ACC112 (cell line): Measurements from ENCODE around the gene MAGI2.

Source experiments
- H2AFZ ChIP-seq: fragments of 200-600 bp; sonication (generic); one replicate; pipeline ENCODE4 v1.6.0; 2017; ENCODE audit warnings: antibody characterized with exemption, low read length; ENCODE audit not compliant: unreplicated experiment
- H3K27ac ChIP-seq: fragments of 200-600 bp; sonication (generic); 2 replicates; pipeline ENCODE4 v1.5.1; 2014; ENCODE audit warnings: low read depth, mild to moderate bottlenecking, antibody characterized with exemption, low read length, moderate library complexity
- H3K27me3 ChIP-seq: fragments of 200-600 bp; sonication (generic); 2 replicates; pipeline ENCODE4 v1.6.1; 2014; ENCODE audit warnings: mild to moderate bottlenecking, antibody characterized with exemption, low read length, moderate library complexity, mixed read lengths; ENCODE audit not compliant: insufficient read depth
- H3K36me3 ChIP-seq: fragments of 200-600 bp; sonication (generic); 2 replicates; pipeline ENCODE4 v1.6.1; 2016; ENCODE audit warnings: mild to moderate bottlenecking, antibody characterized with exemption, low read length, moderate library complexity, mixed read lengths; ENCODE audit not compliant: insufficient read depth
- H3K4me1 ChIP-seq: fragments of 200-600 bp; sonication (generic); one replicate; pipeline ENCODE4 v1.6.1; 2016; ENCODE audit warnings: low read length, mixed read lengths; ENCODE audit not compliant: insufficient read depth, unreplicated experiment, control insufficient read depth
- H3K4me3 ChIP-seq: fragments of 200-600 bp; sonication (generic); 2 replicates; pipeline ENCODE4 v1.5.1; 2014; ENCODE audit warnings: mild to moderate bottlenecking, low read depth, low read length
- H3K79me2 ChIP-seq: fragments of 200-600 bp; sonication (generic); one replicate; pipeline ENCODE4 v1.6.0; 2016; ENCODE audit warnings: low read length; ENCODE audit not compliant: control insufficient read depth, unreplicated experiment, insufficient read depth

Gene MAGI2

GRCh38 chr7:79132844-79133451 is 320.5 kb downstream of the MAGI2 start:
- Histone ChIP-seq H3K27ac (no peak overlapping the region), H2AFZ (no peak overlapping the region), H3K4me1 (no peaks in the 10 kb centered on the region), H3K79me2 (no peaks in the 10 kb centered on the region), H3K27me3 (no peaks in the 10 kb centered on the region), H3K36me3 (no peaks in the 10 kb centered on the region), H3K4me3 (no peak overlapping the region)

DNA sequence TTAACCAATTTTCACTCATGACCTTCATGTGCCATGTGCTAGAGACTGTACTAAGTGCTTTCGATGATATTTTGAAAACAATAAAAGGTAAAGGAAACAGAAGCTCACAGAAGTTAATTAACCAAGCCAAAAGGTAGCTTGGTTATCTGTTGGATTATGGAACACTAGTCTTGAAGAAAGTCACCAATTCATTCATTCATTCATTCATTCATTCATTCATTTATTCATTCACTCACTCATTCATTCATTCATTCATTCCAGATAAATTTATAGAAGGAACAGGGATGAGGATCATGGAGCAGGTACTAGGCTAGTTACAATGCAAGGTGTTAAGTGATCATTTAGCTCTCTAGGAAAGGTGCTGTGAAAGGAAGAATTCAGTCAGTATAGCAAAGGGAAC is 322.8 kb downstream of the MAGI2 start:
- Histone ChIP-seq H3K79me2 (no peaks in the 10 kb centered on the region), H3K27ac (no peak overlapping the region), H2AFZ (no peak overlapping the region), H3K36me3 (no peaks in the 10 kb centered on the region), H3K27me3 (no peaks in the 10 kb centered on the region), H3K4me1 (no peaks in the 10 kb centered on the region), H3K4me3 (no peak overlapping the region)

DNA sequence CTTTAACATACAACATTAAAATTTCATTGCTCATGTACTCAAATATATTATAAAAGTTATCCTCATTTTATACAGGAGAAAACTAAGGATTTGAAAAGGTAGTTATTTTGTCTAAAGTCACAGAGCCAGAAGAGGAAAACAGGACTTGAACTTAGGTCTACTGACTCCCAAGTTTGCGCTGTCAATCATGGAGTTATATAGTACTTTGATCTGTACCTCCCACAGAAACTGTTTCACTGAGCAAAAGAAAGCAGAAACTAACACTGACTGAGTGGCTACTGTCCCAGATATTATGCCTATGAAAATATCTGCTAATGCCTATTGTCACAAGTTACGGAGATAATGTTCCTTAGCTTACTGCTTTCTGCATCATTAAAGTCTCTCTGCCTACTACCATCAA is 329.1 kb downstream of the MAGI2 start:
- Histone ChIP-seq H3K79me2 (no peaks in the 10 kb centered on the region), H3K27ac (no peak overlapping the region), H2AFZ (no peak overlapping the region), H3K4me1 (no peaks in the 10 kb centered on the region), H3K4me3 (no peak overlapping the region), H3K27me3 (no peaks in the 10 kb centered on the region), H3K36me3 (no peaks in the 10 kb centered on the region)

DNA sequence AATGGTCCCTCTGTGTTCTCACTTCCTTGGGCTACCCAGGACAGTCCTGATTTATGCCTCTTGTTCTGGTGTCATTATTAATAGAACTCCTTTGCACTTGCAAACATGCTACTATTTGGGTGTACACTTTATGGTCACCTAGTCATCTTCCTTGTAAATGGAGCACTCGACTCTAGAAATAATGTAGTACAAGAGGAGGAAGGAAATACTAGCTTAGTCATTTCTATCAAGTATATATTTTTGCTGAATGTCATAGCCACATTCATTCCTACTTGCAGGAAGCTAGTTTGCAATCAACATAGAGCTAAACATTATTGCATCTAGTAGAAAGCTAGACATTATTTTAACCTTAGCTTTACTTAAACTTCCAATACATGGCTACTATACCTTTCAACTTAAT is 335.3 kb downstream of the MAGI2 start:
- Histone ChIP-seq H3K27ac (no peak overlapping the region), H3K27me3 (no peaks in the 10 kb centered on the region), H3K4me1 (no peaks in the 10 kb centered on the region), H3K36me3 (no peaks in the 10 kb centered on the region), H2AFZ (peak overlapping the region; percentile 36), H3K4me3 (no peak overlapping the region), H3K79me2 (no peaks in the 10 kb centered on the region)

DNA sequence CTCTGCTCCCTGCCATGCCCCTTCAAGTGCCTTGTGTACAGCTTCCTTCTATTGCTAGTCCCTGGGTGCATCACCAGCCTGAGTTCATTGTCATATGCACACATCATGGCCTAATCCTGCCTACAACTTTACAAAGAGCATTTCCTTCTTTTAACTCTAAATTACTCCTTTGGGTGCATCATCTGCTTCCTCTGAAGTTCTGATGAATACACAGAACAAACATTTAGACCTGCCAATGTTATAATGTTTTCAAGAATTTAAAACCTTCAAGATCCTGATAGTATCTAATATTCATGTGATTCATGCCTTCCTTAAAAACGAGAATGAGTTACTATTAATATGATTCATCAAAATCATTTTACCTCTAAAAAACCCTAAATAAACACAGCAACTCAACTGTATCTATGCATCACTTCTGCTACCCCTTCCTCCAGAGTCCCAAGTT is 357.1 kb downstream of the MAGI2 start:
- no peaks in the 10 kb centered on the region for H3K27me3 ChIP-seq

DNA sequence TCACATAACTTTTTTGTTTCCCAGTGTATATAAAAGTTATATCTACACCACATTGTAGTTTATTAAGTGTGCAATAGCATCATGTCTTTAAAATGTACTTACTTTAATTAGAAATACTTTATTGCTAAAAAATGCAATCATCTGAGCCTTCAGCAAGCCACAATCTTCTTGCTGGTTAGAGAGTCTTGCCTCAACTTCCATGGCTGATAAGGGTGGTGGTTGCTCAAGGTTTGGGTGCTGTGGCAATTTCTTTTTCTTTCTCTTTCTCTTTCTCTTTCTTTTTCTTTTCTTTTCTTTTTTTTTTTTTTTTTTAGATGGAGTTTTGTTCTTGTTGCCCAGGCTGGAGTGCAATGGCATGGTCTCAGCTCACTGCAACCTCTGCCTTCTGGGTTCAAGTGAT is 360.0 kb downstream of the MAGI2 start:
- H3K79me2 ChIP-seq: no peaks in the 10 kb centered on the region
- no peaks in the 10 kb centered on the region for H3K4me1 ChIP-seq
- H3K4me3 ChIP-seq: no peak overlapping the region
- no peaks in the 10 kb centered on the region for H3K27me3 ChIP-seq
- no peak overlapping the region for H3K27ac ChIP-seq
- H3K36me3 ChIP-seq: no peaks in the 10 kb centered on the region
- no peak overlapping the region for H2AFZ ChIP-seq

More for the DNA sequence above, 357.1 kb downstream of the MAGI2 start:
- H3K27ac ChIP-seq: no peak overlapping the region
- no peak overlapping the region for H3K4me3 ChIP-seq
- no peaks in the 10 kb centered on the region for H3K79me2 ChIP-seq
- no peak overlapping the region for H2AFZ ChIP-seq
- no peaks in the 10 kb centered on the region for H3K4me1 ChIP-seq
- H3K36me3 ChIP-seq: no peaks in the 10 kb centered on the region

- Histone ChIP-seq H3K4me1 (no peaks in the 10 kb centered on the region), H3K36me3 (no peaks in the 10 kb centered on the region), H3K79me2 (no peaks in the 10 kb centered on the region), H3K27me3 (no peaks in the 10 kb centered on the region), H3K27ac (no peak overlapping the region), H3K4me3 (no peak overlapping the region), H2AFZ (no peak overlapping the region)
Observed at GRCh38 chr7:79091661-79092060, 361.8 kb downstream of the MAGI2 start.

DNA sequence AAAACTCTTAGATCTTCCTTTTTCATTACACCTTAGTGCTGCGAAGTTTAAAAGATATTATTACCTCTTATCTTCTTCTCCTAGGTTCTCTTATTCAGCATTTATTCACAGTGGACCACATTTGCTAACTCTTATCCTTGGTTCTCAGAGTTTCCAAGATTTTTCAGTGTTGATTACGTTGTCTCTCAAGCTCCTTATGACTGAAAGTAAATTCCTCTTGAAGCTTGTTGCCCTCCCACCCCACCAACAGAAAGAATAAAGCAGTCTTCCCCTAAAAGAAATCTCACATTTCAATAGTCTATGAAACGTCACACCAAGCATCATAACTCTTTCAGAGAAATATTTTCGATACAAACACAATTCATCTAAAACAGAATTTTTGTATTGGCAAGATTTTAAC is 362.5 kb downstream of the MAGI2 start:
- H3K36me3 ChIP-seq: no peaks in the 10 kb centered on the region
- H3K27me3 ChIP-seq: no peaks in the 10 kb centered on the region
- no peak overlapping the region for H2AFZ ChIP-seq
- H3K27ac ChIP-seq: no peak overlapping the region
- no peaks in the 10 kb centered on the region for H3K4me1 ChIP-seq
- no peaks in the 10 kb centered on the region for H3K79me2 ChIP-seq
- no peak overlapping the region for H3K4me3 ChIP-seq

GRCh38 chr7:79090543-79090942 is 362.9 kb downstream of the MAGI2 start:
- Histone ChIP-seq H3K79me2 (no peaks in the 10 kb centered on the region), H3K4me3 (no peak overlapping the region), H3K36me3 (no peaks in the 10 kb centered on the region), H3K27me3 (no peaks in the 10 kb centered on the region), H3K27ac (no peak overlapping the region), H3K4me1 (no peaks in the 10 kb centered on the region), H2AFZ (no peak overlapping the region)

DNA sequence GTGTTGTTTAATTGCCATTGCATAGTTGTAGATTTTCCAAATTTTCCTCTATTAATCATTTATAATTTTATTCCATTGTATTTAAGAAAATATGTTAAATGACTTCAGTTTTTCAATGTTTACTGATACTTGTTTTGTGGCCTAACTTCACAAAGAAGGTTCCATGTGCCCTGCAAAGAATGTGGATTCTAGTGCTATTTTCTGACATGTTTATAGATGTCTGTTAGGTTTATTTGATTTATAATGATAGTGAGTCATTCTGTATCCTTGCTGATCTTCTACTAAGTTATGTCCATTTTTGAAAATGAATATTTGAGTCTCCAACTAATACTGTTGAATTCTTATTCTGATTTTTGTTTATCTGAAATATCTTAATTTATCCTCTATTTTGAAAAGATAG is 369.0 kb downstream of the MAGI2 start:
- Histone ChIP-seq H3K4me1 (no peaks in the 10 kb centered on the region), H2AFZ (no peak overlapping the region), H3K27ac (no peak overlapping the region), H3K4me3 (no peak overlapping the region), H3K79me2 (no peaks in the 10 kb centered on the region), H3K36me3 (no peaks in the 10 kb centered on the region), H3K27me3 (no peaks in the 10 kb centered on the region)

DNA sequence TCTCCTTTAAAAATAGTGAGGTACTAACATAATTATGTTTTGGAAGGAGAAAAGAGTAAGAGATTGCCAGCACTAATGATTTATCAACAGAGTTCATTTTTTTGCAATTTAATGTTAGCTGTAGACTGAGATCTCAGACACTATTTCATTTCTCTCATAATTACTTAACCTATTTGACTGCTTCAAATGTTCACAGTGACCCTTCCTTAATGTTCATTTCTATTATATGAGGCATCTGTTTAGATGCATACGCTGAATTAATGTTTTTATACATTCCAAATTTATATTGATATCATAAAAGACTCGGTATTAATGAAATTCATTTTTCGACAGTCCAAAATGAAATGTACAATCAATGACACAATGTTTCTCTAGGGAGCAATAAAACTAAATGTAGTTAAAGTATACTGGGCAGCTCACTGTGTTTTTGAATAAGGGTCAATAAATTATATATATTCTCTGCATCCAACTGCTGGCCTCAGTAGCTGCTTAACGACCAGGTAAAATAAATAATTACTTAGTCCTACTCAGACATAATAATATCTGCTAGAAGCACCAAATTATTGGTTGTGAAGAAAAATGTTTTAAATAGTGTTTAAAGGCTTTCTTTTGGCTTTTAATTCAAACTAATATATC is 373.4 kb downstream of the MAGI2 start:
- no peak overlapping the region for H3K4me3 ChIP-seq
- no peak overlapping the region for H2AFZ ChIP-seq
- no peaks in the 10 kb centered on the region for H3K27me3 ChIP-seq
- H3K79me2 ChIP-seq: no peaks in the 10 kb centered on the region
- no peaks in the 10 kb centered on the region for H3K4me1 ChIP-seq
- H3K36me3 ChIP-seq: no peaks in the 10 kb centered on the region
- H3K27ac ChIP-seq: no peak overlapping the region
